GM23338 (cell line): ENCODE results near the gene DEFB126. TPM values are rescaled to one million over a fixed set of nuclear protein-coding genes. Genes with fewer than 3 reads are reported as not detected.
A peak's percentile ranks its signal among the peaks of the same experiment; 100 is the strongest.

Experiments used
- ATAC-seq: fragments of 200-7000 bp; cut with Tn5 transposase; 3 replicates; pipeline ENCODE4 v1.9.1; 2020
- DNase-seq: peaks from one replicate; pipeline ENCODE4 v3.0.0-alpha.2; 2015; ENCODE audit warnings: low spot score
- H2AFZ ChIP-seq: fragments of 200-600 bp; sonication (generic); 2 replicates; pipeline ENCODE4 v1.8.0; 2016; ENCODE audit warnings: antibody characterized with exemption, mild to moderate bottlenecking, moderate library complexity
- H3F3A ChIP-seq: fragments of 200-600 bp; sonication (generic); replicated peaks from 2 replicates; pipeline ENCODE4 v1.8.0; 2017; ENCODE audit warnings: antibody characterized with exemption, mixed run types, low read depth
- H3K27ac ChIP-seq: fragments of 200-600 bp; sonication (generic); 2 replicates; pipeline ENCODE4 v1.6.1; 2016; ENCODE audit warnings: low read depth
- H3K27me3 ChIP-seq: fragments of 200-600 bp; sonication (generic); 2 replicates; pipeline ENCODE4 v1.8.0; 2016; ENCODE audit warnings: mild to moderate bottlenecking, mixed run types, moderate library complexity; ENCODE audit not compliant: insufficient read depth
- H3K36me3 ChIP-seq: fragments of 200-600 bp; sonication (generic); 2 replicates; pipeline ENCODE4 v1.8.0; 2016; ENCODE audit warnings: mild to moderate bottlenecking; ENCODE audit not compliant: insufficient read depth
- H3K4me1 ChIP-seq: fragments of 200-600 bp; sonication (generic); 2 replicates; pipeline ENCODE4 v1.8.0; 2016; ENCODE audit warnings: mild to moderate bottlenecking, moderate library complexity; ENCODE audit not compliant: insufficient read depth
- H3K4me2 ChIP-seq: fragments of 200-600 bp; sonication (generic); 2 replicates; pipeline ENCODE4 v1.7.1; 2017; ENCODE audit warnings: mixed run types
- H3K4me3 ChIP-seq: fragments of 200-600 bp; sonication (generic); 2 replicates; pipeline ENCODE4 v1.6.1; 2016; ENCODE audit warnings: mixed run types
- H3K79me2 ChIP-seq: fragments of 200-600 bp; sonication (generic); replicated peaks from 2 replicates; pipeline ENCODE4 v1.8.0; 2017; ENCODE audit warnings: mild to moderate bottlenecking; ENCODE audit not compliant: insufficient read depth
- H3K9me2 ChIP-seq: fragments of 200-600 bp; sonication (generic); 2 replicates; pipeline ENCODE4 v1.8.0; 2017; ENCODE audit not compliant: insufficient read depth
- H4K20me1 ChIP-seq: fragments of 200-600 bp; sonication (generic); replicated peaks from 2 replicates; pipeline ENCODE4 v1.8.0; 2017; ENCODE audit warnings: mild to moderate bottlenecking; ENCODE audit not compliant: insufficient read depth
- H3K27ac Mint-ChIP-seq: 2 replicates; pipeline ENCODE4 v1.8.0; 2020; ENCODE audit warnings: inconsistent platforms, mild to moderate bottlenecking, moderate library complexity, mixed read lengths
- H3K27me3 Mint-ChIP-seq: 3 replicates; pipeline ENCODE4 v1.8.0; 2022; ENCODE audit warnings: low read depth, mild to moderate bottlenecking, moderate library complexity, mixed read lengths, inconsistent platforms; ENCODE audit not compliant: insufficient read depth, poor library complexity
- H3K36me3 Mint-ChIP-seq: 3 replicates; pipeline ENCODE4 v1.8.0; 2021; ENCODE audit warnings: low read depth, mild to moderate bottlenecking, inconsistent platforms, moderate library complexity, mixed read lengths
- H3K4me1 Mint-ChIP-seq: 3 replicates; pipeline ENCODE4 v1.8.0; 2020; ENCODE audit warnings: mild to moderate bottlenecking, inconsistent platforms, mixed read lengths
- H3K4me3 Mint-ChIP-seq: 3 replicates; pipeline ENCODE4 v1.8.0; 2021; ENCODE audit warnings: moderate library complexity, mild to moderate bottlenecking, inconsistent platforms, mixed read lengths
- H3K9me3 Mint-ChIP-seq: 3 replicates; pipeline ENCODE4 v1.8.0; 2020; ENCODE audit warnings: moderate library complexity, mild to moderate bottlenecking, inconsistent platforms, mixed read lengths
- CREB1 ChIP-seq: fragments of 250-450 bp; sonication (Bioruptor Pico); IDR thresholded peaks from 2 replicates; pipeline ENCODE4 v1.5.0; 2020; ENCODE audit warnings: low read depth, mild to moderate bottlenecking, moderate library complexity
- CTCF ChIP-seq, 2 experiments: fragments of 200-600 bp in 1 of 2; sonication (generic) in 1 of 2; conservative IDR thresholded peaks; 2 replicates each; pipeline versions ENCODE4 v1.5.1 to v1.6.1; 2016 to 2017; ENCODE audit warnings: antibody characterized with exemption in 2 of 2, low read depth in 2 of 2, mild to moderate bottlenecking in 2 of 2, moderate library complexity in 1 of 2
- ETS1 ChIP-seq: IDR thresholded peaks from 2 replicates; pipeline ENCODE4 v1.6.1; 2016; ENCODE audit warnings: antibody characterized with exemption
- EZH2 ChIP-seq: fragments of 200-600 bp; sonication (generic); IDR thresholded peaks from one replicate; pipeline ENCODE4 v1.8.0; 2017; ENCODE audit warnings: antibody characterized with exemption, mild to moderate bottlenecking, low read depth; ENCODE audit not compliant: unreplicated experiment
- EZH2phosphoT487 ChIP-seq: fragments of 200-600 bp; sonication (generic); IDR thresholded peaks from one replicate; pipeline ENCODE4 v1.8.1; 2018; ENCODE audit warnings: antibody characterized with exemption; ENCODE audit not compliant: unreplicated experiment
- JUNB ChIP-seq: IDR thresholded peaks from one replicate; pipeline ENCODE4 v1.6.1; 2016; ENCODE audit warnings: antibody characterized with exemption; ENCODE audit not compliant: unreplicated experiment
- NANOG ChIP-seq: IDR thresholded peaks from 2 replicates; pipeline ENCODE4 v1.6.1; 2016; ENCODE audit warnings: antibody characterized with exemption, borderline replicate concordance
- POLR2AphosphoS5 ChIP-seq: IDR thresholded peaks from 2 replicates; pipeline ENCODE4 v1.6.1; 2016; ENCODE audit warnings: antibody characterized with exemption, low read depth
- REST ChIP-seq: IDR thresholded peaks from one replicate; pipeline ENCODE4 v1.6.1; 2018; ENCODE audit warnings: antibody characterized with exemption; ENCODE audit not compliant: unreplicated experiment
- STAT1 ChIP-seq: IDR thresholded peaks from one replicate; pipeline ENCODE4 v1.6.1; 2016; ENCODE audit warnings: antibody characterized with exemption; ENCODE audit not compliant: unreplicated experiment
- ZNF114 ChIP-seq: fragments of 250-450 bp; sonication (Bioruptor Pico); IDR thresholded peaks from 2 replicates; pipeline ENCODE4 v1.5.0; 2020; ENCODE audit warnings: mild to moderate bottlenecking, moderate library complexity
- ZNF331 ChIP-seq: fragments of 250-450 bp; sonication (Bioruptor Pico); IDR thresholded peaks from 2 replicates; pipeline ENCODE4 v1.5.0; 2020; ENCODE audit warnings: low read depth, mild to moderate bottlenecking, moderate library complexity
- ZNF462 ChIP-seq: fragments of 250-450 bp; sonication (Bioruptor Pico); IDR thresholded peaks from 2 replicates; pipeline ENCODE4 v1.5.0; 2020; ENCODE audit warnings: mild to moderate bottlenecking, moderate library complexity
- long read RNA-seq: library from polyadenylated mRNA; unstranded; transcript quantifications from one replicate; pipeline ENCODE4 v2.0.0, GENCODE V29; 2020; ENCODE audit not compliant: unreplicated experiment
- polyA plus RNA-seq: library from polyadenylated mRNA; unstranded; fragments of >200 nt; fragmentation: Nextera tagmentation; extraction: Ambion mirVana; gene quantifications from 2 replicates; pipeline ENCODE4 v1.2.1, GENCODE V29; 2016
- total RNA-seq: library from RNA; depleted of rRNA; stranded (reverse); fragments of >200 nt; shearing (Covaris generic); gene quantifications from 2 replicates; pipeline ENCODE4 v1.2.3, GENCODE V29; 2014; rRNA removed

DEFB126 gene
- total RNA-seq (not detected in 2 replicates), polyA plus RNA-seq (not detected in 2 replicates)
- long read RNA-seq: 0 reads

GRCh38 chr20:142290-142689 lies at the start of gene DEFB126:
TSS of gene DEFB126 (plus strand) at chr20:142590. CDS start at chr20:142629, 39 bp downstream.
- Histone ChIP-seq H3K36me3 (no peaks in the 10 kb centered on the region), H3K9me2 (peaks cover 4% of the 10 kb centered on the region; the same call in 1 of the 2 replicates)

More at GRCh38 chr20:142290-142689, at the start of gene DEFB126:
- H3K27me3 Mint-ChIP-seq: peaks cover 3% of the 10 kb centered on the region
- no peak for ATAC-seq
- peak within 1 kb of the TSS; percentile 45; the same call in 1 of the 2 replicates for H2AFZ ChIP-seq
- no peak within 1 kb of the TSS for H3K4me3 ChIP-seq
- DNase-seq: no peak
- H3K27ac ChIP-seq: no peak within 1 kb of the TSS
- H3K4me1 Mint-ChIP-seq: peaks cover 21% of the 10 kb centered on the region
- no peak within 1 kb of the TSS for H3K4me3 Mint-ChIP-seq
- peaks cover 11% of the 10 kb centered on the region for H3K4me1 ChIP-seq
- H3K27me3 ChIP-seq: no peaks in the 10 kb centered on the region
- no peaks in the 10 kb centered on the region for H3F3A ChIP-seq
- no peak within 1 kb of the TSS for H3K27ac Mint-ChIP-seq
- no peak for TF ChIP-seq ZNF114
- TF ChIP-seq REST: no peak
- no peak for TF ChIP-seq EZH2phosphoT487
- no peak for TF ChIP-seq EZH2
- no peak for TF ChIP-seq JUNB
- no peak for TF ChIP-seq CTCF (conservative IDR thresholded peaks at IDR 0.05; ENCODE audit: low read depth in 2 of 2)
- no peak for TF ChIP-seq STAT1
- no peak for TF ChIP-seq ZNF331 (CRISPR knock-in tag)
- no peak for TF ChIP-seq ETS1
- TF ChIP-seq ZNF462 (CRISPR knock-in tag): no peak
- TF ChIP-seq CREB1 (CRISPR knock-in tag): no peak
- TF ChIP-seq NANOG: no peak
- no peak for TF ChIP-seq POLR2AphosphoS5
- H4K20me1 ChIP-seq: no peaks in the 10 kb centered on the region
- peaks cover 6% of the 10 kb centered on the region; the same call in 2 of the 3 replicates for H3K9me3 Mint-ChIP-seq
- no peak within 1 kb of the TSS for H3K4me2 ChIP-seq
- no peaks in the 10 kb centered on the region for H3K36me3 Mint-ChIP-seq
- no peaks in the 10 kb centered on the region for H3K79me2 ChIP-seq
